ENCODE data around the gene PLXDC1.

The PLXDC1 gene

GRCh38 chr17:39073353-39073752 is 78.1 kb downstream of the PLXDC1 start:
- TF ChIP-seq TAF1 (IDR thresholded peaks at IDR 0.05; ENCODE audit: borderline replicate concordance, insufficient read depth, low read length) (no peak), SIN3A (IDR thresholded peaks at IDR 0.05; ENCODE audit: borderline replicate concordance, insufficient read depth, low read length) (no peak), POLR2AphosphoS5 (IDR thresholded peaks at IDR 0.05; ENCODE audit: low read depth, low read length) (no peak), FOXP2 (optimal IDR thresholded peaks at IDR 0.05; ENCODE audit: borderline replicate concordance, extremely low read depth, extremely low read length, insufficient read depth) (no peak)
- TF ChIP-seq, protein P1, sequence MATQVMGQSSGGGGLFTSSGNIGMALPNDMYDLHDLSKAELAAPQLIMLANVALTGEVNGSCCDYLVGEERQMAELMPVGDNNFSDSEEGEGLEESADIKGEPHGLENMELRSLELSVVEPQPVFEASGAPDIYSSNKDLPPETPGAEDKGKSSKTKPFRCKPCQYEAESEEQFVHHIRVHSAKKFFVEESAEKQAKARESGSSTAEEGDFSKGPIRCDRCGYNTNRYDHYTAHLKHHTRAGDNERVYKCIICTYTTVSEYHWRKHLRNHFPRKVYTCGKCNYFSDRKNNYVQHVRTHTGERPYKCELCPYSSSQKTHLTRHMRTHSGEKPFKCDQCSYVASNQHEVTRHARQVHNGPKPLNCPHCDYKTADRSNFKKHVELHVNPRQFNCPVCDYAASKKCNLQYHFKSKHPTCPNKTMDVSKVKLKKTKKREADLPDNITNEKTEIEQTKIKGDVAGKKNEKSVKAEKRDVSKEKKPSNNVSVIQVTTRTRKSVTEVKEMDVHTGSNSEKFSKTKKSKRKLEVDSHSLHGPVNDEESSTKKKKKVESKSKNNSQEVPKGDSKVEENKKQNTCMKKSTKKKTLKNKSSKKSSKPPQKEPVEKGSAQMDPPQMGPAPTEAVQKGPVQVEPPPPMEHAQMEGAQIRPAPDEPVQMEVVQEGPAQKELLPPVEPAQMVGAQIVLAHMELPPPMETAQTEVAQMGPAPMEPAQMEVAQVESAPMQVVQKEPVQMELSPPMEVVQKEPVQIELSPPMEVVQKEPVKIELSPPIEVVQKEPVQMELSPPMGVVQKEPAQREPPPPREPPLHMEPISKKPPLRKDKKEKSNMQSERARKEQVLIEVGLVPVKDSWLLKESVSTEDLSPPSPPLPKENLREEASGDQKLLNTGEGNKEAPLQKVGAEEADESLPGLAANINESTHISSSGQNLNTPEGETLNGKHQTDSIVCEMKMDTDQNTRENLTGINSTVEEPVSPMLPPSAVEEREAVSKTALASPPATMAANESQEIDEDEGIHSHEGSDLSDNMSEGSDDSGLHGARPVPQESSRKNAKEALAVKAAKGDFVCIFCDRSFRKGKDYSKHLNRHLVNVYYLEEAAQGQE (IDR thresholded peaks at IDR 0.05; ENCODE audit: insufficient read depth in 1 of 2, low read depth in 2 of 2, low read length in 2 of 2) = no peak

- TF ChIP-seq TAF1 (IDR thresholded peaks at IDR 0.05; ENCODE audit: borderline replicate concordance, insufficient read depth, low read length) (no peak), FOXP2 (optimal IDR thresholded peaks at IDR 0.05; ENCODE audit: borderline replicate concordance, extremely low read depth, extremely low read length, insufficient read depth) (no peak), SIN3A (IDR thresholded peaks at IDR 0.05; ENCODE audit: borderline replicate concordance, insufficient read depth, low read length) (no peak), POLR2AphosphoS5 (IDR thresholded peaks at IDR 0.05; ENCODE audit: low read depth, low read length) (no peak)
- TF ChIP-seq, protein P1 (IDR thresholded peaks at IDR 0.05; ENCODE audit: insufficient read depth in 1 of 2, low read depth in 2 of 2, low read length in 2 of 2) = no peak
Observed at GRCh38 chr17:39071573-39071972, 79.9 kb downstream of the PLXDC1 start.

GRCh38 chr17:39069114-39069756 is 82.2 kb downstream of the PLXDC1 start:
- TF ChIP-seq TAF1 (IDR thresholded peaks at IDR 0.05; ENCODE audit: borderline replicate concordance, insufficient read depth, low read length) = no peak
- TF ChIP-seq POLR2AphosphoS5 (IDR thresholded peaks at IDR 0.05; ENCODE audit: low read depth, low read length) = no peak
- TF ChIP-seq FOXP2 (optimal IDR thresholded peaks at IDR 0.05; ENCODE audit: borderline replicate concordance, extremely low read depth, extremely low read length, insufficient read depth) = no peak
- TF ChIP-seq, protein P1 (IDR thresholded peaks at IDR 0.05; ENCODE audit: insufficient read depth in 1 of 2, low read depth in 2 of 2, low read length in 2 of 2) = no peak
- no peak for TF ChIP-seq SIN3A (IDR thresholded peaks at IDR 0.05; ENCODE audit: borderline replicate concordance, insufficient read depth, low read length)

DNA sequence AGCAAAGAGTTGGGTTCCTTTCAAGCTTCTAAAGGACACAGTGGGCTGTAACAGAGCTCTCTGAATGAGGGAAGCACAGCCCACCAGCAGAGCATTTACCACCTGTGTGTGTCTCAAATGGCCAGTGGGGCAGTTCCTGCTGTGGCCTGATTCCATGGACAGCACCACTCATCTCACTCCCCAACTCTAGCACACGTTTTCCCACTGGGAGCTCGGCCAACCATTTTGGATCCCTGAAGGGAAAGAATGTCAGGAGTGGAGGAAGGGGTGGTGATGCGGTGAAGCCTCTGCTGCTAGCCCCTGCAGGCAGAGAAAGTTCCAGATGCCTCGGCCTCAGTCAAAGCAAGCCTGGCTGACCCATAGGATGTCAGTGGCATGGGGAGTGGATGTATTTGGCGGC is 86.6 kb downstream of the PLXDC1 start:
- TF ChIP-seq, protein P1 (IDR thresholded peaks at IDR 0.05; ENCODE audit: insufficient read depth in 1 of 2, low read depth in 2 of 2, low read length in 2 of 2) = no peak
- no peak for TF ChIP-seq SIN3A (IDR thresholded peaks at IDR 0.05; ENCODE audit: borderline replicate concordance, insufficient read depth, low read length)
- no peak for TF ChIP-seq FOXP2 (optimal IDR thresholded peaks at IDR 0.05; ENCODE audit: borderline replicate concordance, extremely low read depth, extremely low read length, insufficient read depth)
- TF ChIP-seq TAF1 (IDR thresholded peaks at IDR 0.05; ENCODE audit: borderline replicate concordance, insufficient read depth, low read length) = no peak
- no peak for TF ChIP-seq POLR2AphosphoS5 (IDR thresholded peaks at IDR 0.05; ENCODE audit: low read depth, low read length)
